GM18951 (cell line): ENCODE measurements around the gene SPEF2.

Experiments
- POLR2A ChIP-seq: IDR thresholded peaks from 4 replicates; pipeline ENCODE4 v1.6.1; 2011; ENCODE audit warnings: mild to moderate bottlenecking; ENCODE audit not compliant: insufficient read length, insufficient read depth; ENCODE audit errors: extremely low read depth
- in situ Hi-C: fragments of 300-500 bp; cut with MboI; formaldehyde crosslinking; loops from one replicate; pipeline ENCODE4 v1.12.0; 2022; ENCODE audit warnings: low sequenced_read_pairs, mixed read lengths, inconsistent platforms; ENCODE audit not compliant: unreplicated experiment

The SPEF2 gene

GRCh38 chr5:35859101-35859661, 241.5 kb downstream of the SPEF2 start:
- in situ Hi-C loops: no loop called here

GRCh38 chr5:35860686-35861085, 243.0 kb downstream of the SPEF2 start:
- TF ChIP-seq POLR2A: no peak
- in situ Hi-C loops: no loop called here

More at GRCh38 chr5:35859101-35859661, 241.5 kb downstream of the SPEF2 start:
- no peak for TF ChIP-seq POLR2A

DNA sequence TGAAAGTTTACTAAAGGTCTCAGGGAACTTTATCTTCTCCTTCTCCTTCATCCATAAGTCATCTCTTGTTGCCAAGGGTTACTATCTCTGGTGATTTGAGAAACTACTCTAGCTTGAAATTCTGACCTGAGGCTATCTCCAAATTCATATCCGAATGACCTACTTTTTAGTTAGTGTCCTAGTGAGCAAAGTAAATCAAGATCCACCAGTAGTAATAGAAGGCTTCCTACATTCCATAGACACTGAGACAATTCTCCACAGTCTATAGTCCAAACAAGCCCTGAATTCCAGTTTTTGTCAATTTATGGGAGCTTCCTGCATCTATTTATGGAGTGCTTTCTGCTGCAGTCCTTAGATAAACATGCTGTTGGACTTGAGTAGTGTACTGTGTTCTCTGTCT, 244.1 kb downstream of the SPEF2 start:
- no peak for TF ChIP-seq POLR2A
- in situ Hi-C loops: no loop called here

DNA sequence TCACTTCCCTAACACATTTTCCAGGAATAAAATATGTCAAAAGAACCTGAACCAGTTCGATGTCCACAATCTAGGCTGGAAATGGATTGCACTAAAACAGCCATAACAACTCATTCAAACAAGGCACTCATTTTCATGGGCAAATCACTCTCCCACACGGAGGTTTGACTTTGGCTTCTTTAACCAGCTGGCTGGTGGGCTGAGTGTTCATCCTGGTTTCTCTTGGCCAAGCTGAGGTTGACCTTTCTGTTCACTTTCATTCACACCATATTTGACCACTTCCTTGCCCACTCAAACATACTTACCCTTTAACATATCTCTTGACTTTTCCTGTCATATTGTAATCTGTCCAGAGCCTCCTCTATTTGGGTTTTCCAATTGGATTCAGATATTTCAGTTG, 244.5 kb downstream of the SPEF2 start:
- in situ Hi-C loops: no loop called here
- TF ChIP-seq POLR2A: no peak

DNA sequence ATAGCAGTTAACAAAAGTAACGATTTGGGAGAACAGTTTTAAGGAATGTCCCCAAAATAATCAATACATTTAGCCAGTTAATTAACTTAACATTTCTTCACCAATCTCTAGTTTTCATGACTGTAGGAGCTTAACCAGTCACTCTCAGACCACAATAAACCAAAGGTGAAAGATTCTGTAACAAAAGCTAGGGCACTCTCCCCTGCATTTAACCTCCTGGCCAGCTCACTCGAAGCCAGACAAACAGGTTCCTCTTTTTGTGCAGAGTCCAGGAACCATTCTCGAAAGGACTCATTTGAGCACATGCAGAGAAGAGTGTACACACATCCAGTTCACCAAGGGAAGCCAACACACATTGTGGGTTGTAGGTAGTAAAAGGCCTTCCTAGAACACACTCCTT, 245.5 kb downstream of the SPEF2 start:
- no peak for TF ChIP-seq POLR2A
- in situ Hi-C loops: no loop called here
